HuH-7.5 (cell line): ENCODE measurements around the gene SF3B5.
"Not testable (repeated sequence)": the region's sequence is repeated elsewhere in the genome, so short reads cannot be mapped to it uniquely, and the experiment has no call there.

Source experiments
- DNase-seq: peaks from one replicate; pipeline ENCODE4 v3.0.0; 2011; ENCODE audit warnings: low spot score

Gene SF3B5

DNA sequence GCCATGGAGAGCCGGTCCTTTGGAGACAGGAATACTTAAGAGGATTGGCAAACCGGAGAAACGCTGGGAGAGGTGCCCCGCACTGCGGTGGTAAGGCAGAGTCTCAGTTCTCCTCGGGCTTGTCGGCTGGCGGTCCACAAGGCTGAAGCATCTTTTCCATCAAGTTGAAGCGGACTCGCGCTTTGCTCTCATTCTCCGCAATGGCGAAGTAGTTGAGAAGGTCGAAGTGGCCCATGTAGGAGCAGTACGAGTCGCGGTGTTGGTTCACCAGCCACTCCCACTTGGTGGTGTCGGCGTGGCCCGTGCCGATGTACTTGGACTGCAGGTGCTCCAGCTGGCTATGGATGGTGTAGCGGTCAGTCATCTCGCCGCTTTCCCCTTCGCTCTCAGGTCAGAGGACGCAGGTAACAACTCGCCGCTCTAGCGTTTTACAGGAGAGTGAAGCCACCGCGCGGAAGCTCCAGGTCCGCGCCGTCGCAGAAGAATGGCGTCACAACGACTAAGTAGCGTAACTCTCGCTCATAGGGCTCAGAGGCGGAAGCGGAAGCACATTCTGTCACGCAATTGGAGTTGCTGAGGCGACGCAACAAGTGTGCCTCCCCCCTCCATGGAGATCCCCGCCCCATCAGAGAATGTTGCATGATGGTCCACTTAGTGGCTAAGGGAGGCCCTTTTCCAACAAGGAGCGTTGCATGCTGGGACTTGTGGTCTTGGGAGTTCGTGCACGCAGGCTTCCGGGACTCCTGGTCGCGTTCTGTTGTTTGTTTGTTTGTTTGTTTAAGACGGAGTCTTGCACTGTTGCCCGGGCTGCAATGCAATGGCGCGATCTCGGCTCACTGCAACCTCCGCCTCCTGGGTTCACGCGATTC lies at the start of gene SF3B5:
TSS of gene SF3B5 (minus strand) at position 440 of the 869 bp plus-strand sequence. CDS start at position 364, 76 bp downstream.
- DNase-seq, result peak; percentile 60

DNA sequence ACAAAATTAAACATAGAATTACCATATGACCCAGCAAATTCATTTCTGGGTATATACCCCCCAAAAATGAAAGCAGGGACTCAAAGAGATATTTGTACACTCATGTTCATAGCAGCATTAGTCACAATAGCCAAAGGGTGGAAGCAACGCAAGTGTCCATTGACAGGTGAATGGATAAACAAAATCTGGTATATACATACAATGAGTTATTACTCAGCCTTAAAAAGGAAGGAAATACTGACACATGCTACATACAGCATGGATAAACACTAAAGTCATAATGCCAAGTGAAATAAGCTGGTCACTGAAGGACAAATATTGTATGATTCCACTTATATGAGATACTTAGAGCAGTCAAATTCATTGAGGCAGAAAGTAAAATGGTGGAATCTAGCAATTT lies 49.6 kb upstream of the SF3B5 start:
- no peak for DNase-seq

DNA sequence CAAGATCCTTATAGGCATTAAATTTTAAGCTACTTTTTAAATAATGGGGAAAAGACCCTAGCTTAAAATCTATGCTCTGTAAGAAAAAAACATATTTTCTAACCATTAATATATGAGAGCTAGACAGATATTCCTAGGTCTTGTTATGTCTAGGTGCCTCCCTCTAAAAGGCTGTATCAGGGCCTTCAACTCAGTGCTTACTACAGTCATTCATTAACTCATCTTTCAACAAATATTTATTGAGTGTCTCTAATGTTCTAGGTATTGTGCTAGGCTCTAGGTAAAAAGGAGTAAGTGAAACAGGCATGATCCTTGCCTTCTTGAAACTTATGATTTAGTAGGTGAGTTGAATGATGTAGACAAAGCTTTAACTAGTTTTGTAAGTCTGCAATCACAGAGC lies 48.5 kb upstream of the SF3B5 start:
- no peak for DNase-seq

DNA sequence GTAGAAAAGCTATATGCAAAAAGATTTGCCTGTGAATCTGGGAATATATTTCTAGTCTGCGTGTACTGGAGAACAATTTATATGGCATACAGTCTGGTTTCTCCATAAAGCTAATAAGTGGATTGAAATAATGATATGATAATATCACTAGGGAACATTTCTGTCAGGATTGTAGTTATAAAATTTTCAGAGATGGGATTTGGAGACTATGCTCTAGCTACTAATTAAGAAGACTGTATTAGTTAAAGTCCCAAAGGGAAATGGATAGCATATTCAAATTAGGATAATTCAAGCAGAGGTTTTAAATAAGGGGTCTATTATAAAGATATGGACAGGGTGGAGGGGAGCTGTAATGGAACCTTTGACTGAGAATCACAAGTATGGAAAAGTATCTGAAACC lies 47.7 kb upstream of the SF3B5 start:
- no peak for DNase-seq

DNA sequence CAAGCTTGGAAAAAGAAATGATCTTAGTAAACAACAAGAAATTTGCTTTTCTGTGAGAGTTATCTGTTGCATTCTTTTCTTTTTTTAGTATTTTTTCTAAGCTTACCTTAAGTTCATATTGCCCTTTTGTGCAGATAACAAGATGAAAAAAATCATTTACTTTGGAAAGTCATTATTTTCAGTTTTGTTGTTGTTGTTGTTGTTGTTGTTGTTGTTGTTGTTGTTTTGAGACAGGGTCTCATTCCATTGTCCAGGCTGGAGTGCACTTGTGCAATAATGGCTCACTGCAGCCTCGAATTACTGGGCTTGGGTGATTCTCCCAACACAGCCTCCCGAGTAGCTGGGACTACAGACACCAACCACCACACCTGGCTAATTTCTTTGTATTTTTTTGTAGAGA lies 46.1 kb upstream of the SF3B5 start:
- DNase-seq, result no peak

DNA sequence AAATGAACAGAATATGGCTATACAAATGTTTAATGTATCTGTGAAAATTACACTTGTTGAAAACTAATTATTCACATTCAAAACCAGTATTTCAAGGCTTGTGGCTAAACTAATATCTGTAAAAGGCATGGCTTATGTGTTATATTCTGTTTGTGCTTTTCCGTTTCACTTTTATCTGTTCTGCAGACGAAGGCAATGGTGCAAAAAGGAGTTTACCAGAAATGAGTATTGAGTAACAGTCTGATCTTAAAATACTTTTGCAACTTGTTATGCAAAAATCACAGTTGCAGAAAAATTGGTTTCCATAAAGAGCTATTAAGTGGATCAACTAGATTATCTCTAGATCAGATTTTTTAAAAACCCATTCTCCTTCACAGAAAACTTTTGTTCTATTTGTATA lies 45.5 kb upstream of the SF3B5 start:
- no peak for DNase-seq

DNA sequence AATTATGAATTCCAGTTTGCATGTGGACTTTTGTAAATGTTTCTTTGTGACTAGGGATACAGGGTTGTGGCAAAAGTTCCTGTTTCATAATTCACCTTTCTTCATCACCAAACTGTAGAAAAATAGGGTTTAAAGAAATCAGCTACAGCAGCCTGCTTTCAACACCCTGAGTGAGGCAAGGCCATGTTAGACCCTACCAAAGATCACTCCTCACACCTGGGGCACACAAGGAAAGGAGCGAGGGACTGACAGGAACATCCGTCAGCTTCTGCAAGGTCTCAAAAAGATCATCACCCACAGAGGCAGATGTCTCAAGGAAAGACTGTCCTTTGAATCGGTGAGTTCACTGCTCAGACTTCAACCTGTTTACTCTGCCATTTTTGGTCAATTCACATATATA lies 44.4 kb upstream of the SF3B5 start:
- DNase-seq, result no peak

DNA sequence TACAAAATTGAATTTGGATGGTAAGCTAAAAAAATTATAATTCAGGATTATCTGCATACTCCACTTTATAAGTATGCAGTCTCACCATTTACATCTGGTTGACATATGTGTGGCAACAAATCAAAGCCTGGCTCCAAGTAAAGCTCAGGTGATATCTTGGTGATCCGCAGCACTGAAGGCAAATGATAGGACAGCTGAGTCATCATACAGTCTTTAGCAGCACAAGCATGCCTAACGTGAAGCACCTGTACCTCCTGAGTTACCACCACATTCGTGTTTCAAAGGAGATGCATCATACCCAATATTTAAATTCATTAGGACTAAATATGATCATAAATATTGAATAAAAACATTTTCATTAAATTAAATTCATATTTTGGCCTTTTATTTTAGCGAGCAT lies 43.2 kb upstream of the SF3B5 start:
- no peak for DNase-seq

DNA sequence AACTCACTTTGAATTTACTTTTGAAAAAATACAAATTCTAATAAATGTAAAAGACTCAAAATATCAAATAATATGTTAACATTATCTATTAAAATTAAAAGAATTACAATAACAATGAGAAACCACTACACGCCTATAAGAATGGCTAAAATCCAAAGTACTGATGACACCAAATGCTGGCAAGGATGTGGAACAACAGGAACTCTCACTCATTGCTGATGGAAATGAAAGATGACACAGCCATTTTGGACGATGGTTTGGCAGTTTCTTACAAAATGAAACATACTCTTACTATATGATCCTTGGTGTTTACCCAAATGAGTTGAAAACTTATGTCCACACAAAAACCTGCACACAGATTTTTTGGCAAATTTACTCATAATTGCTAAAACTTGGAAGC lies 39.4 kb upstream of the SF3B5 start:
- no peak for DNase-seq

DNA sequence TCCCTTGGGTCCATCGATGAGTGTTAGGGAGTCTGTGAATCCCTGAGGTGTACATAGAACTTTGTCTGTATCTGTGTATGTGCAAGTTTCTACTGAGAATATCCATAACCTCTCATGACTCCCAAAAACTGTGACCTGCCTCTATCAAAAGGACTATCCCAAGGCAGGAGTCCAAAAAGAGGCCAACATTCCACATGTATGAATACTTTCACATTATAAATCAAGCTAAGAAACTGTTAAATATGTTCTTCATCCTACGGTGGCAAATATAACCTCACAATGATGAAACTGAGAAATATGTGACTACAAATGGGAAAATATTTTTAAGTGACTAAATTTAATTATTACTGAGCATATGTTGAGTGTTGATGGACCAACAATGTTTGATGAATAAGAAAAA lies 38.8 kb upstream of the SF3B5 start:
- no peak for DNase-seq

DNA sequence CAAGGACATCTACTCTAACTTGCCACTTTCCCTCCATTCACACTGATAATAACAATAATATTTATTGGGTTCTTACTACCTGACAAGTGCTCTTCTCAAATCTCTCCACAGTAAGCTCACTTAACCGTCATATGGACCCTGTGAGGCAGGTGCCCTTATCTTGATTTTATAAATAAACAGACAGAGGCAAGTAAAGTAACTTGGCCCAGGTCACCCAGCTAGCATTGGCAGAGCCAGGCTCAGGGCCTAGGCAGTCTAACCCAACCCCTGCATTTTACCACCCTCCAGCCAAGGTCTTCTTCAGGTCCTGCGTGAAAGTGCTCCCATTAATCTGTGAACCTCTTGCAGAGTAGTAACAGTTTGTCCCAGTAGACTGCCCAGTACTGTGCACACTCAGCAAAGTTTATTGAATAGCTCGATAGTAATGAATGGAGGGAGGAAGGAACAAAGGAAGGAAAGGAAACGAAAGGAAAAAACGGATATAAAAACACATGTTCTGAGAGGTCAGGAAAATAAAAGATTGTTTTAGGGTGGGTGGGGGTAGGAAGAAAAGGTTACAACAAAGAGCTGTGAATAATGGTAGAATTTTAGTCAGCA lies 38.0 kb upstream of the SF3B5 start:
- DNase-seq, result no peak

DNA sequence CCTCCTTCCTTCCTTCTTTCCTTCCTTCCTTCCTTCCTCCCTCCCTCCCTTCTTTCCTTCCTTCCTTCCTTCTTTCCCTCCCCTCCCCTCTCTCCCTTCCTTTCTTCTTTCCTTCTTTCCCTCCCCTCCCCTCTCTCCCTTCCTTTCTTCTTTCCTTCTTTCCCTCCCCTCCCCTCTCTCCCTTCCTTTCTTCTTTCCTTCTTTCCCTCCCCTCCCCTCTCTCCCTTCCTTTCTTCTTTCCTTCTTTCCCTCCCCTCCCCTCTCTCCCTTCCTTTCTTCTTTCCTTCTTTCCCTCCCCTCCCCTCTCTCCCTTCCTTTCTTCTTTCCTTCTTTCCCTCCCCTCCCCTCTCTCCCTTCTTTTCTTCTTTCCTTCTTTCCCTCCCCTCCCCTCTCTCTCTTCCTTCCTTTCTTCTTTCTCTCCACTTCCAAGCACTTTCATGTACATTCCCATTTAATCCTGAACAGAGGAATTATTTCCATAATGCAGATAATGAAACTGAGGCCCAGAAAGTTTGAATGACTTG lies 36.9 kb upstream of the SF3B5 start:
- DNase-seq, result not testable (repeated sequence)

DNA sequence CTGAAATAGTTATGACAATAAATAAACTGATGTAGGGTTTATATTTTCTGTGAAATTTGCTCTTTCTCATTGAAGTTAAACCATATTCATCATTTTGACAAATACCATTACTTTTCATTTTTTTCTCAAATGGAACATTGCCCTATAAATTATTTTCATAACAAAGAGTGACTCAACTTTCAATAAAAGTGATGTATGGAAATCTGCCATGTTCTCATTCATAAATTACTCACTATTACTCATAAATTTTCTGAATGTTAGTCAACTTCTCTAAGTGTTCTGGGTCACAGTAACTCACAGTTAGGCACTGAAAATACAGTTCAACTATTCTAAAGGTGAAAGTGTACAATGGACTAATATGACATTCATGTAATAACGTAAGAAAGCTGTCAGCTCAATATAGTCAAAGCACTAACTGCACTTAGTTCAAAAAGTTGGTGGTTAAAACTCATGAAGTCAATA lies 35.9 kb upstream of the SF3B5 start:
- DNase-seq, result no peak

DNA sequence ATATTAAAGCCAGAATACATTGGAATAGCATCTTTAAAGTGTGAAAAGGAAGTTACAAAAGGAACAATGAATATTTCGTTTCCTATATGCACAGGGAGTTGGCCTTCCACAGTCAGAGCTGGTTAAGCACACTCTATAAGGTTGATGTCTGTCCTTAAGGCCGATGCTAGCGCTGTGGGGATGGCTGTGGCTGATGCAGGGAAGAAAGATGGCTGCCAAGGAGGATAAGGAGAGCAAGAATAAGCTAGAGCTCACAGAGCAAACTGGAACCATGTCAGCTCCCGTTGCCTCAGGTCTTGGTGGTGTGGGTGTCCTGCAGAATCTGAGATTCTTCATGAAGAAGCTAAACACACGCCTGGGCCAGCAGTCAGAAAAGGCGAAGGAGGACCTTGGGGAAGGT lies 34.1 kb upstream of the SF3B5 start:
- no peak for DNase-seq

DNA sequence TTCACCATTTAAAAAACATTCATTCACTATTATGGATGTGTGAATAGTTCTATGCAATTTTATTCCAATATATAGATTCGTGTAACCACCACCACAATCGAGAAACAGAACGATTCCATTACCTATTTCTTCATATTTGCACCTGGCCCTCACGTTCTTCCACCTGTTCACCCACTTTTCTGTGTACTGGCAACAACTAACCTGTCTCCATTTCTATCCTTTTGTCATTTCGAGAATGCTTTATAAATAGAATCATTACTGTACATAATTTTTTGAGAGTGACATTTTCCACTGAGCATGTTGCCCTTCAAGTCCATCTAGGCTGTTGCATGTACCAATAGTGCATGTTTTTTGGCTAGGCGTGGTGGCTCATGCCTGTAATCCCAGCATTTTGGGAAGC lies 31.7 kb upstream of the SF3B5 start:
- no peak for DNase-seq

DNA sequence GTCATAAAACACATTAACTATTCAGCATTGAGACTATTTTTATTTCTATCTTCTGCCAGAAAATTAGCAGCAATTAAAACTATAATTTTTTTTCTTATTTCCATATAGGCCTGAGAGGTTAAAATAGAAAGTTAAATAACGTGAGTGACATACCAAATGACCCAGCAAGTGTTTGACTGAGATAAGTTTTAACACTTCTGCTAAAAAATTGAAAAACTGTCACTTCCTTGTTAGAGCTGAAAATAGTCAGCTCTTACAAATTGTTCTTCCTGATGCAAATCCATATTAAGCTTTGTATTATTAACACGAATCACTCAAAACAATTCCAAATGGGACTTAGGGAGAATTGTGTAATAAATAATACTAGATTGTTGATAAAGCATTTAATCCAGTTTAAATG lies 28.5 kb upstream of the SF3B5 start:
- DNase-seq, result no peak

DNA sequence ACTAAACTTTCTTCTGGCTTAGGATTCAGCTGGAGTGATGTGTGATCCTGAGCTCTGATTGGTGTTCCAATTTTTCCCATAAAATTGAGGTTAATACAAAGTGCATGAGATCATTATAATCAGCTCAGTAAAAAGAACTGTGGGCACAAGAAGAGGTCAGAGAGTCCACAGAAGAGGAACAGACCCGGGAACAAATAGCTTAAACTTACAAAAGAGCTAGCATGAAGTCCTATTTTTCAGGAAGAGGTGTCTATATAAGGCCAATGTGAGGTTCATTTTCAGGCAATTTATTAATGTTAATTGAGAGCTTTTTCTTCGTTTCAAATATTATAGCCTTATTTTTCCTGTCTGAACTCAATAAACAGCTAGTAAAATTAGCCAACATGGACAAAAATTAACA lies 28.0 kb upstream of the SF3B5 start:
- DNase-seq, result no peak

DNA sequence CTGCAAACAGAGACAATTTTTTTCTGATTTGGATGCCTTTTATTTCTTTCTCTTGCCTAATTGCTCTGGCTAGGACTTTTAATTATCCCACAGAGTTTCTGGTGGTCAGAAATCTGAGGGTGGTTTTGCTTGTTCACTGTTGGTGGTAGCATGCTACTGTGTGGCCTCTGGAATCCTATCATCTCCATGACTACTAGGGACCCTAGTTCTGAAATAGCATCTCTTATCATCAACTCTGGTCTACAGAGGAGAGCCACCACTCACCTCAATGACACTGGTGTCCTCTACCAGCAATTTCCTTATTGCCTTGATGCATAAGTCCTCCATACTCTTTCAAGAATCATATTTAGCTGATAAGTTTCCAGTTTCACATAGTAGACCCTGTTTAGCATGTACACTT lies 27.5 kb upstream of the SF3B5 start:
- DNase-seq, result no peak

DNA sequence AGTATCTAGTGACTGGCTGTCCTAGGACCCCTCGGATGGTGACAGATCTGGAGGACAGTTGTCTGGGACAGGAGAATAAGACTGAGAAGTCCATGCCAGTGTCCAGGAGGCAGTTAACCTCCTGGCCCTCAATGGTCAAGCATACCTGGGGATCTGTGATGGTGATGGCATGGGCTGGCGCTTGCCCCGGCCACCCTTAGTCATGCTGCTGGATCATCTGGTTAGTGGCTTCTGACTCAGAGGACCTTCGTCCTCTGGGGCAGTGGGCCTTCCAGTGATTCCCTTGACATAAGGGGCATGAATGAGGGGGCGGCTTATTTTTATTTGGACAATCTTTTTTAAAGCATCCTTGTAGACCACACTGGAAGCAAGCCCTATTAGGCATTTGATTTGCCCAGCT lies 24.0 kb upstream of the SF3B5 start:
- DNase-seq, result no peak

DNA sequence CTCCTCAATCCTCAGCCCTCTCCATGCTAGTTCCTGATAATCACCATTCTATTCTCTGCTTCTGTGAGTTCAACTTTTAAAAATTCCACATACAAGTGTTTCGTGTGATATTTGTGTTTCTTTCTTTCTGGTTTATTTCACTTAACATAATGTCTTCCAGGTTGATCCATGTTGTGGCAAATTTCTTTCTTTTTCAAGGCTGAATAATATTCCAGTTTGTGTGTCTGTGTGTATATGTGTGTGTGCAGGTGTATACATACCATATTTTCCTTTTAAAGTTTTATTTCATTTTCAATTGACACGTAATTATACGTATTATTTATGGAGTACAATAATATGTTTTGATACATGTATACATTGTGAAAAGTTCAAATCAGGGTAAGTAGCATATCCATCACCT lies 19.8 kb upstream of the SF3B5 start:
- no peak for DNase-seq

DNA sequence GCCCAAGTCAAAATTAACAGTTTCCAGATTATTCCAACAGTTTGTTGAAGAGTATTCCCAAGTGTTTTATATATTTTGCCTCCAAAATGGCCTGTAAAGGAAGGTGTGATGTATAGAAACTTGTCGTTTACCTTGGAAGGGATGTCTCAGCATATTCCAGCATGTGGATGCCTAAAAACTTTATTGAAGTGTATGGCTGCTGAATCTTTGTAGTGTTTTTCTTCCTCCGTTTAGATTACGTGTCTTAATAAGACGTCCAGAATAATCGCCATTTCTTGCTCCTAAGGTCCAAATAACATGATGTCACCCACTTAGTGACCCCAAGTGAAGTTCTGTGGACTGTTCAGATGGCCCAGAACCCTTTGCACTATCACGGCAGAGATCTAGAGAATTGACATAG lies 18.0 kb upstream of the SF3B5 start:
- no peak for DNase-seq

DNA sequence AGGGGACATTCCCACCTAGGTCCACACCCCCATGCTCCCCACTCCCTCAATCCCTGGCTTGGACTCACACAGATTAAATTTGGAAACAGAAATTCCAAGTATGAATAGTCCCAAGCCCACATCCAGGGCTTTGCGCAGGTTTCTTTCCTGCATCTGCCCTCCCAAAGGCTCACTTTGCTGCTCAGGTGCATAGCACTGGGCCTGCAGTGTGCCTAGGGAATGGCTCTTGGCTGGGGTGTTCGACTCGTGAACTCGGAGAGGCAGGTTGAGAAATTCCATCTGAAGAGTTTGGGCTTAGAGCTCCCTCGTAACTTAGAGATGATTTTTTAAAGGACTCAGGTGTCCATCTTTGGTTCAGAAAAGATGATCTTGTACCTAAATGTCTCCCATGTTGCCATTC lies 14.8 kb upstream of the SF3B5 start:
- DNase-seq, result no peak

DNA sequence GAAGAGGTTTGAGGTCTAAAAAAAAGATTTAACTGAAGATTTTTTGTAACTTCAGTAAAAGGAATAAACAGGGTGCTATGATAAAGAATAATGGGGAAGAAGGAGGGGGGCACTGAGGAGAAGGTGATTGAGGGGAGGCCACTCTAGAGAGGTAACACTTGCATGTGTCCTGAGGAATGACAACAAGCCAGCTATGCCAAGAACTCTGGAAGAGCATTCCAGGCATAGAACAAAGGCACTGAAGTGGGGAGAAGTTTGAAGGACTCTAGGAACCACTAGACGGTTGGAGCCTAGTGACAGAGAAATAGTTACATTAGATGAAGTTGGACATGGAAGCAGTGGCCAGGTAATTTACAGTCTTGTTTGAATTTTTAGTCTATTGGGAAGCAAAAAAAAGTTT lies 10.8 kb upstream of the SF3B5 start:
- no peak for DNase-seq
